ENCODE data around the gene SLC8A2.
"Not testable (repeated sequence)": the region's sequence is repeated elsewhere in the genome, so short reads cannot be mapped to it uniquely, and the experiment has no call there.

DNA sequence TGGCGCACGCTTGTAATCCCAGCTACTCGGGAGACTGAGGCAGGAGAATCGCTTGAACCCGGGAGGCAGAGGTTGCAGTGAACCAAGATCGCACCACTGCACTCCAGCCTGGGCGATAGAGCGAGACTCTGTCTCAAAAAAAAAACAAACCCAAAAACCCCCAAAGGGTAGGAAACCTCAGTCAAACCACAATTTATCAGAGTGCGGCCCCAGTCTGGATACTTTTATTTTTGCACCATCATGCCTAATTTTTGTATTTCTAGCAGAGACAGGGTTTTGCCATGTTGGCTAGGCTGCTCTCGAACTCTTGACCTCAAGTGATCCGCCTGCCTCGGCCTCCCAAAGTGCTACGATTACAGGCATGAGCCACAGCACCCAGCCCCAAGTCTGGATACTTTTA, 14.5 kb upstream of the SLC8A2 start:
- TF ChIP-seq IRF3 (IDR thresholded peaks at IDR 0.05); BACH1 (IDR thresholded peaks at IDR 0.05; ENCODE audit: borderline replicate concordance); CREM (IDR thresholded peaks at IDR 0.05; ENCODE audit: low read depth); MAX (IDR thresholded peaks at IDR 0.05; ENCODE audit: low read depth, low read length); POLR2AphosphoS5 (IDR thresholded peaks at IDR 0.05; ENCODE audit: low read length); NFIC (IDR thresholded peaks at IDR 0.05; ENCODE audit: low read depth, low read length); CTCF (IDR thresholded peaks at IDR 0.05 in 2 of 3, conservative IDR thresholded peaks at IDR 0.05 in 1 of 3; ENCODE audit: control insufficient read depth in 2 of 3, extremely low read depth in 1 of 3, insufficient read depth in 1 of 3, low read depth in 3 of 3, low read length in 3 of 3): not testable (repeated sequence)
